GM06990 (cell line): ENCODE measurements around the gene DDX17.
A peak's percentile ranks its signal among the peaks of the same experiment; 100 is the strongest.

Experiments
- DNase-seq: peaks from one replicate; pipeline ENCODE4 v3.0.0-alpha.2; 2011; ENCODE audit not compliant: insufficient read length; ENCODE audit errors: extremely low read depth
- H3K27me3 ChIP-seq: replicated peaks from 2 replicates; pipeline ENCODE4 v1.6.0; 2011; ENCODE audit warnings: low read length; ENCODE audit not compliant: control insufficient read depth, insufficient read depth
- H3K36me3 ChIP-seq: 2 replicates; pipeline ENCODE4 v1.5.1; 2011; ENCODE audit warnings: low read length; ENCODE audit not compliant: control insufficient read depth, insufficient read depth
- H3K4me3 ChIP-seq: replicated peaks from 2 replicates; pipeline ENCODE4 v1.5.1; 2011; ENCODE audit warnings: low read depth, mild to moderate bottlenecking, control low read depth, low read length
- TF ChIP-seq, protein P1 (sequence below): IDR thresholded peaks from 2 replicates; pipeline ENCODE4 v1.5.1; 2011; ENCODE audit warnings: low read length, control low read depth, mild to moderate bottlenecking, inconsistent platforms; ENCODE audit not compliant: insufficient read depth, poor library complexity, severe bottlenecking

Gene DDX17

DNA sequence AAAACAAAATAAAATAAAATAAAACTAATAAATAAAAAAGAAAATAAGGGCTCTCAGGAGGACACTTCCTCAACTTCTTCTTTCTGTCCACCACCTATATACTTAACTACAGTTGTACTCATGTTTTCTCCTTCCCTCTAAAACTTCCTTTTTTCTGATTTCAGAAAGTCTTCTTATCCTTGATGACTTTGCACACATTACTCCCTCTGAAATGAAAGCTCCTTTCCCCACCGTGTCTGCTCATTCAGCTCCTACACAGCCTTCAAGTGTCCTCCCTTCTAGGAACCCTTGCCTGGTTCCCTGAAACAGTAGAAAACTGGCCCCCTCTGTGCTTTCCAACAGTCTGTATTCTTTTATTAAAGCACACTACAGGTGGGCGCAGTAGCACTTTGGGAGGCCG is 18.3 kb upstream of the DDX17 start:
- Histone ChIP-seq H3K36me3 (no peaks in the 10 kb centered on the region), H3K27me3 (no peaks in the 10 kb centered on the region), H3K4me3 (no peak overlapping the region)
- DNase-seq = no peak
- TF ChIP-seq, protein P1, sequence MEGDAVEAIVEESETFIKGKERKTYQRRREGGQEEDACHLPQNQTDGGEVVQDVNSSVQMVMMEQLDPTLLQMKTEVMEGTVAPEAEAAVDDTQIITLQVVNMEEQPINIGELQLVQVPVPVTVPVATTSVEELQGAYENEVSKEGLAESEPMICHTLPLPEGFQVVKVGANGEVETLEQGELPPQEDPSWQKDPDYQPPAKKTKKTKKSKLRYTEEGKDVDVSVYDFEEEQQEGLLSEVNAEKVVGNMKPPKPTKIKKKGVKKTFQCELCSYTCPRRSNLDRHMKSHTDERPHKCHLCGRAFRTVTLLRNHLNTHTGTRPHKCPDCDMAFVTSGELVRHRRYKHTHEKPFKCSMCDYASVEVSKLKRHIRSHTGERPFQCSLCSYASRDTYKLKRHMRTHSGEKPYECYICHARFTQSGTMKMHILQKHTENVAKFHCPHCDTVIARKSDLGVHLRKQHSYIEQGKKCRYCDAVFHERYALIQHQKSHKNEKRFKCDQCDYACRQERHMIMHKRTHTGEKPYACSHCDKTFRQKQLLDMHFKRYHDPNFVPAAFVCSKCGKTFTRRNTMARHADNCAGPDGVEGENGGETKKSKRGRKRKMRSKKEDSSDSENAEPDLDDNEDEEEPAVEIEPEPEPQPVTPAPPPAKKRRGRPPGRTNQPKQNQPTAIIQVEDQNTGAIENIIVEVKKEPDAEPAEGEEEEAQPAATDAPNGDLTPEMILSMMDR = no peak

DNA sequence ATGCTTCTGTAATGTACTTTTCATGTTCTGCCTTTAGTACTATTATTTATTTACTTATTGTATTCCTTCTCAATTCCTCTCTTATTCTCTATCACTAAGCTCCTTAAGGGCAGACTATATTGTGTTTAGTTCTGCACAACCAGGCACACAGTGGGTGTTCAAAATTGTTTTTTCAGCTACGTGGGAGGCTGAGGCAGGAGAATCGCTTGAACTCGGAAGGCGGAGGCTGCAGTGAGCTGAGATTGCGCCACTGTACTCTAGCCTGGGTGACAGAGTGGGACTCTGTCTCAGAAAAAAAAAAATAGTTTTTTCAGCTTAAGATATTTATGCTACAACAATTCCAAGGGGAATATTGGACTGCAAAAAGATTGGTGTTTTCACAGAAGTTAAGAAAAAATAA is 17.4 kb upstream of the DDX17 start:
- Histone ChIP-seq H3K4me3 (no peak overlapping the region), H3K27me3 (no peaks in the 10 kb centered on the region), H3K36me3 (no peaks in the 10 kb centered on the region)
- TF ChIP-seq, protein P1 = no peak
- DNase-seq = no peak

DNA sequence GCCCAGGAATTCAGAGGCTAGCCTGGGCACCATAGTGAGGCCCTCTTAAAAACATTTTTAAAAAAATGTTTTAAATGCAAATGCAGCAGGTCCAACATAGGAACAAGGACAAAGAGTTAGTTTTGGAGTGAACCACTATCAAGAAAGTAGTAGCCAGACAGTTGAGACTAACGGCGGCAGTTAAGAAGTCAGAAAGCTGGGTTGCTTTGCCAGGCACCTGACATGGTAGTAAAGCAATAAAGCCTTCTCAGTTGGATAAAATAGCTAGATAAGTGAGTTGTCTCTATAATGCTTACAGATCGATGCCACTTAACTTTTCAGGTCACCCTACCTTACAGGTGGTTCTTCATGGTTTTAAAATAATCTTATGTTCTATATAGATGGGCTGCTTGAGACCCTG is 16.9 kb upstream of the DDX17 start:
- Histone ChIP-seq H3K27me3 (no peaks in the 10 kb centered on the region), H3K36me3 (no peaks in the 10 kb centered on the region), H3K4me3 (no peak overlapping the region)
- DNase-seq = no peak
- TF ChIP-seq, protein P1 = no peak

DNA sequence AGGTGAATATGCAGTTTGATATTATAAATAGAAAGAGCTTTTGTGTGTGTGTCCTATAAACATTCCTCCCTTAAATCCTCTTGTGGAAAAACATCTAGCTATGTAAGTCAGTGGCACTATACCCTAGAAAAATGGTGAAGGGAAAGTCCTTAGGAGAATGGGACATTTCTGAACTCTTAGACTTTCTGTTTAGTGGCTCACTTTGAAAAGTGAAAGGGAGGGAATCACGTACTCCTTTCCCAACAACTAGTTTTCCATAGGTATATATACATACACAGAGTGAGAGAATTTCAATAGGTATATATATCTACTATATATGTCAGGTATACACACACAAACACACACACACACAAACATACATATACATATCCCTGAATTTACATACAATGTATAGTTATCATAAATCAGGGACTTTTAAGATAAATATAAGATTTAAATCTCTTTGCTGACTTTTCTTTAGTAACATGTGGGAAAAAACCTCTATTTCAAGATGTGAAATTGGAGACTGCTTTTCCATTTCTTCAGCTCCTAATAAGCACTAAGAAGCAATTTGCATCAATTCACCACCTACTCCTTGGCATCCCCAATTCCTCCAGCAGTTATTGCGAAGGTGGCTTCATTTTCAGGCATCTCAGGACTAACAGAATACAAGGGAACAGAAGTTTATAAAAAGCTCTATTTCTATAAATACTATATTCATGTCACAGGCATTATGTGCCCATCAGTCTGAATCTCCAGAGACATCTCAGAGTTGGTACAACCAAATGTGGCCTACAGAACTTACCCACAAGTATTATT is 13.5 kb upstream of the DDX17 start:
- H3K4me3 ChIP-seq = no peak overlapping the region
- DNase-seq = no peak
- TF ChIP-seq, protein P1 = no peak
- no peaks in the 10 kb centered on the region for H3K27me3 ChIP-seq
- H3K36me3 ChIP-seq = no peaks in the 10 kb centered on the region

DNA sequence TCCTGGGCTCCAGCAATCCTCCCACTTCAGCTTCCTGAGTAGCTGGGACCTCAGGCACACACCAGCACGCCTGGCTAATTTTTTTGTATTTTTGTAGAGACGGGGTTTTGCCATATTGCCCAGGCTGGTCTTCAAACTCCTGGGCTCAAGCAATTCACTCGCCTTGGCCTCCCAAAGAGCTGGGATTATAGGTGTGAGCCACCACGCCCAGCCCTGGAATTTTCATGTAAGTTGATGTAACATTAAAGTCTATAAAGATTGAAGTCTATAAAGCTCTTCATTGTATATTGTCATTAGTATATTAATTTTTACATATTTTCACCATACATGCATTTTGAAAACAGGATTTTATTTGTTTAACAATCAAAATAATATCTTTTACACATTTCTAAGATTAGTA is 12.5 kb upstream of the DDX17 start:
- H3K4me3 ChIP-seq = no peak overlapping the region
- no peaks in the 10 kb centered on the region for H3K36me3 ChIP-seq
- no peaks in the 10 kb centered on the region for H3K27me3 ChIP-seq
- no peak for DNase-seq
- TF ChIP-seq, protein P1 = no peak

DNA sequence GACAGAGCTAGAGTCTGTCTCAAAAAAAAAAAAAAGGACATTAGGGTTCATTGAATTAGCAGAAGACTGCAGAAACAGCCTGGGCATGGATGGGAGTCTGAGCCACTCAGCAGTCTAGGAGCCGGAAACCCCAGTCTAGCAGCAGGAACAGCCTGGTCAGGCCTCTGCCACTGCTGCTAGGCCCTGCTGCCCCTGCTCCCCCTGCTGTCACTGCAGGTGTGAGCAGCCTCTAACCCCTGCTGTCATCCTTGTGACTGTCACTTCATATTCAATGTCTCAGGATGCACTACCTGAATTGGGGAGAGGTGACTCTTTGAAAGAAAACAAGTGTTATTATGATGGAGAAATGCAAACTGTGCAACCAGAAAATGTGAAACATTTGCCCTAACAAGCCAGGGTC is 7.0 kb upstream of the DDX17 start:
- no peak overlapping the region for H3K4me3 ChIP-seq
- peak; percentile 28 for DNase-seq
- H3K36me3 ChIP-seq = no peaks in the 10 kb centered on the region
- TF ChIP-seq, protein P1 = peak; percentile 77
- H3K27me3 ChIP-seq = no peaks in the 10 kb centered on the region
